Spleen (tissue), 11 donors: ENCODE measurements around the gene RABAC1. TPM values are rescaled to one million over a fixed set of nuclear protein-coding genes. Genes with fewer than 3 reads are reported as not detected.

ENCODE experiments used
- DNase-seq: peaks from one replicate; pipeline ENCODE4 v3.0.0-alpha.2; 2020
- H3K27ac ChIP-seq, 8 donors: fragments of 200-600 bp; sonication (generic) in 7 of 8; 1 replicate in 4 of 8; 2 replicates in 4 of 8; pipeline versions ENCODE4 v1.5.0 to v1.8.0; 2016 to 2021; ENCODE audit warnings: inconsistent platforms in 4 of 8, mild to moderate bottlenecking in 4 of 8, moderate library complexity in 1 of 8
- H3K27me3 ChIP-seq, 7 donors: fragments of 200-600 bp; sonication (generic) in 6 of 7; replicated peaks in 1 of 7; 1 replicate in 4 of 7; 2 replicates in 3 of 7; pipeline versions ENCODE4 v1.5.0 to v1.8.0; 2016 to 2021; ENCODE audit warnings: inconsistent platforms in 3 of 7, mild to moderate bottlenecking in 1 of 7
- H3K36me3 ChIP-seq, 6 donors: fragments of 200-600 bp; sonication (generic) in 5 of 6; 1 replicate in 4 of 6; 2 replicates in 2 of 6; pipeline versions ENCODE4 v1.5.0 to v1.8.0; 2016 to 2021; ENCODE audit warnings: inconsistent platforms in 2 of 6
- H3K4me1 ChIP-seq, 6 donors: fragments of 200-600 bp; sonication (generic) in 5 of 6; 1 replicate in 3 of 6; 2 replicates in 3 of 6; pipeline versions ENCODE4 v1.5.0 to v1.8.0; 2016 to 2021; ENCODE audit warnings: inconsistent platforms in 3 of 6
- H3K4me3 ChIP-seq, 8 donors: fragments of 200-600 bp; sonication (generic) in 7 of 8; 1 replicate in 4 of 8; 2 replicates in 4 of 8; pipeline versions ENCODE4 v1.5.0 to v1.8.0; 2016 to 2021; ENCODE audit warnings: inconsistent platforms in 4 of 8, mild to moderate bottlenecking in 4 of 8, moderate library complexity in 2 of 8
- H3K9me3 ChIP-seq, 8 donors: fragments of 200-600 bp; sonication (generic) in 7 of 8; 1 replicate in 4 of 8; 2 replicates in 4 of 8; pipeline versions ENCODE4 v1.5.0 to v1.8.0; 2016 to 2021; ENCODE audit warnings: inconsistent platforms in 4 of 8
- POLR2A ChIP-seq, 3 donors: fragments of 450-650 bp; IDR thresholded peaks; one replicate each; pipeline ENCODE4 v1.5.1; 2017; ENCODE audit warnings: antibody characterized with exemption in 3 of 3, mild to moderate bottlenecking in 1 of 3
- POLR2AphosphoS5 ChIP-seq, 3 donors: sonication (generic); formaldehyde crosslinking; IDR thresholded peaks; one replicate each; pipeline ENCODE4 v1.5.1; 2017; ENCODE audit warnings: antibody characterized with exemption in 3 of 3
- WGBS, 5 donors: extraction: QIAGEN DNeasy Blood & Tissue Kit in 3 of 5; methylation state at CpG; one replicate each; pipeline versions ENCODE4 v1.1.5 to v1.1.7; 2013 to 2018; 5-methylcytosine and 5-hydroxymethylcytosine counted together
- intact Hi-C: fragments of 100-400 bp; cut with DNase I; formaldehyde crosslinking; loops from one replicate; pipeline ENCODE4 v1.15.0; 2023; ENCODE audit warnings: low total_unique reads
- polyA plus RNA-seq, 3 donors: library from polyadenylated mRNA; stranded (reverse); fragments of 200-250 nt; gene quantifications; one replicate each; pipeline ENCODE4 v1.2.1, GENCODE V29; 2013
- total RNA-seq, 7 donors: library from RNA; depleted of rRNA in 3 of 7; stranded (reverse); fragments of >200 nt in 3 of 7; fragmentation: NEBNext Ultra II Directional in 4 of 7; extraction: Animal tissue kit (Norgen Biotek cat#: 25700) in 4 of 7; gene quantifications; one replicate each; pipeline versions ENCODE4 v1.1.0 to v1.2.1, GENCODE V29; 2016 to 2021
- TF ChIP-seq, protein P1 (sequence below), 11 experiments: fragments of 200-600 bp in 7 of 11; fragments of 450-650 bp in 4 of 11; sonication (generic) in 4 of 11; IDR thresholded peaks in 8 of 11; conservative IDR thresholded peaks in 3 of 11; 1 replicate in 7 of 11; 2 replicates in 4 of 11; pipeline versions ENCODE4 v1.4.0 to v1.8.0; 2016 to 2021; ENCODE audit warnings: antibody characterized with exemption in 11 of 11, inconsistent platforms in 4 of 11, mild to moderate bottlenecking in 1 of 11
- donor health status: healthy with polysubstance abuse.
- donor health status: DM: no; HTN: no; CAD: no; lungs with moderate emphysema.
- donor health status: DM: no; HTN: no; CAD: no.
- donor health status: Bipolar disorder and iron deficiency.
- donor health status: healthy.
- donor health status: DM: no; HTN: no; CAD: no.
- donor health status: DM: yes; HTN: yes; CAD: no.

Gene RABAC1
- total and polyA plus RNA-seq, 10 donors: 85.6 to 165 (median 134) TPM

DNA sequence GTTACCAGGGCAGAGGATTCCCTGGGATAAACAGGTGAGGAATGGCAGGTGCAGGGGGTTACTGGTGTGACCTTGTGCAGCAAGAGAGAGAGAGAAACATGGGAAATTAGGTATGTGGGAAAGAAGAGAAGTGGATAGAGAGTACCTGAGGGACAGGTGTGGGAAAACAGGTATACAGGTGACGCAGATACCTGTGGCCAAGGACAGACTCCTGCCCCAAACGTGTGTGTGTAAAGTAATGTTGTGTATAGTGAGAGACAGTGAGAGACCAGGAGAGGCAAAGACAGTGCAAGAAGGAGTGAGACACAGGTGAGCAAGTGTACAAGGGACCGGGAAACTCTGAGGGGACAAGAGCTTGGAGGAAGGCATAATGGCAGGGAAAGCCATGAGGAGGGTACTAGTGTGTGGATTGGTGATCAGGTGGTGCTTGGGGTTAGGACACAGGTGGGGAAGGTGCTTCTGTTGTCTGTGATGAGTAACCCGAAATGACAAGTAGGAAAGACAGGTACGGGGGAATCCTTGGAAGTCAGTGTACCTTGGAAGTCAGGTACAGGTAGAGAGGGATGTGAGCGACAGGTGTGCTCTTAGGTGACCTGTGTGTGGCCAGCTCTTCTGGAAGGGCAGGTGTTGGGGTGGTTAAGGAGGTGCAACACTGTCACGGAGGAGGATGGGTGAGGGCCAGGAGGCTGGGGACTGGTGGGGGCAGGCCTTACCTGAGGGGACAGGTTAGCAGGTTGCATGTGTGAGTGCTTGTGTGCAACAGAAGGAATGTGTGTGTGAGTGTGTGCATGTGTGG lies 33.7 kb downstream of the RABAC1 start:
- no peak for TF ChIP-seq POLR2AphosphoS5 (IDR thresholded peaks at IDR 0.05)
- TF ChIP-seq POLR2A (IDR thresholded peaks at IDR 0.05): no peak
- TF ChIP-seq, protein P1, sequence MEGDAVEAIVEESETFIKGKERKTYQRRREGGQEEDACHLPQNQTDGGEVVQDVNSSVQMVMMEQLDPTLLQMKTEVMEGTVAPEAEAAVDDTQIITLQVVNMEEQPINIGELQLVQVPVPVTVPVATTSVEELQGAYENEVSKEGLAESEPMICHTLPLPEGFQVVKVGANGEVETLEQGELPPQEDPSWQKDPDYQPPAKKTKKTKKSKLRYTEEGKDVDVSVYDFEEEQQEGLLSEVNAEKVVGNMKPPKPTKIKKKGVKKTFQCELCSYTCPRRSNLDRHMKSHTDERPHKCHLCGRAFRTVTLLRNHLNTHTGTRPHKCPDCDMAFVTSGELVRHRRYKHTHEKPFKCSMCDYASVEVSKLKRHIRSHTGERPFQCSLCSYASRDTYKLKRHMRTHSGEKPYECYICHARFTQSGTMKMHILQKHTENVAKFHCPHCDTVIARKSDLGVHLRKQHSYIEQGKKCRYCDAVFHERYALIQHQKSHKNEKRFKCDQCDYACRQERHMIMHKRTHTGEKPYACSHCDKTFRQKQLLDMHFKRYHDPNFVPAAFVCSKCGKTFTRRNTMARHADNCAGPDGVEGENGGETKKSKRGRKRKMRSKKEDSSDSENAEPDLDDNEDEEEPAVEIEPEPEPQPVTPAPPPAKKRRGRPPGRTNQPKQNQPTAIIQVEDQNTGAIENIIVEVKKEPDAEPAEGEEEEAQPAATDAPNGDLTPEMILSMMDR (IDR thresholded peaks at IDR 0.05 in 8 of 11, conservative IDR thresholded peaks at IDR 0.05 in 3 of 11): no peak
- 57 to 68% (median 61%) methylated on average over 7 of the region's 7 CpGs for WGBS, 5 donors
- H3K4me1 ChIP-seq: peaks cover 10 to 78% (median 41%) of the 10 kb centered on the region in 6 donors
- intact Hi-C loops: no loop called here
- H3K36me3 ChIP-seq: no peaks in the 10 kb centered on the region
- H3K4me3 ChIP-seq: no peak overlapping the region
- H3K27me3 ChIP-seq: peaks cover 0 to 98% (median 86%) of the 10 kb centered on the region in 7 donors
- no peak overlapping the region for H3K27ac ChIP-seq
- peak; percentile 65 for DNase-seq
- no peaks in the 10 kb centered on the region for H3K9me3 ChIP-seq

DNA sequence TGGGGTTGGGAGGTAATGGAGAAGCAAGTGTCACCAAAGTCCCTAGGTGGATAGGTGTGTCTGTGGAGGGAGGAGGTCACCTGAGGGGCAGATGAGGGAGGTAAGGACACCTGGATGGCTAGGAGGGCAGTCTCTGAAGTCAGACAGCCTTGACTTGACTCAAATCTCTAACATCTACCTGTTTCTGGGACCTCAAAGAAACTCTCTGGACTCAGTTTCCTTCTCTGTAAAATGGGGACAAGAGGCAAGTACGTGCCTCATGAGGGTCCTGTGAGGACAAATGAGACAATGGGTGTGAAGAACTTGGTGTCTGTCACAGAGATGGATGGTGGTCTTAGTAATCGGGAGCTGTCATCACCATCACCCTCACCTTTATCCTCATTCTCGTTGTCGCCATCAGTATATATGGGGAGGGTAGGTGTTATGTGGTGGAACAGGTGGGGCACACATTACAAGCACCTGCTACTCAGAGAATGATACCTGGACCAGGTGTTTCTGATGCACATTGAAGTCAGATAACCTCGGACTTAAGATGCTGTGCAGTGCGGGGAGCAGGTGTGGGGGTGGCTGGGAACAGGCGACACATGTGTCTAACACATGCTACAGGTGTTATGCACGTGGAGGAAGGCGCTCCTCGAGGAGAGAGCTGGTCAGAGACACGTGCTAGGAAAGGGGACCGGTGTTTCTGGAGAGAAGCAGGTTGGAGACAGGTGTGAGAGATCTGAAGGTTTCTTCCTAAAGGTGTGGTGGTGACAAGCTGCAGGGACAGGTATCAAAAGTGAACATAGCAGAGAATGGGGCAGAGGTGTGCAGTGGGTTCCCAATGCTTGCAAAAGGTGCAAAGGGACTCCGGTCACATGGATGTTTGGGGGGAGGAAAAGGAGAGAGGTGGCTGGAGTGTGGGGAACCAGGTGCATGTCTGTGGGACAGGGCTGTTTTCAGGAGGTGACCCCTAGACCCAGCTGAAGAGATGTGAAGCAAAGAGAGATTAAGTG lies 34.7 kb downstream of the RABAC1 start:
- Histone ChIP-seq H3K27ac (no peak overlapping the region), H3K4me3 (no peak overlapping the region), H3K27me3 (peaks cover 0 to 93% (median 78%) of the 10 kb centered on the region in 7 donors), H3K4me1 (peaks cover 10 to 69% (median 35%) of the 10 kb centered on the region in 6 donors), H3K36me3 (no peaks in the 10 kb centered on the region), H3K9me3 (no peaks in the 10 kb centered on the region)
- intact Hi-C loops: no loop called here
- no peak for DNase-seq
- no peak for TF ChIP-seq POLR2A (IDR thresholded peaks at IDR 0.05)
- WGBS, 5 donors: 54 to 65% (median 57%) methylated on average over 13 of the region's 13 CpGs

DNA sequence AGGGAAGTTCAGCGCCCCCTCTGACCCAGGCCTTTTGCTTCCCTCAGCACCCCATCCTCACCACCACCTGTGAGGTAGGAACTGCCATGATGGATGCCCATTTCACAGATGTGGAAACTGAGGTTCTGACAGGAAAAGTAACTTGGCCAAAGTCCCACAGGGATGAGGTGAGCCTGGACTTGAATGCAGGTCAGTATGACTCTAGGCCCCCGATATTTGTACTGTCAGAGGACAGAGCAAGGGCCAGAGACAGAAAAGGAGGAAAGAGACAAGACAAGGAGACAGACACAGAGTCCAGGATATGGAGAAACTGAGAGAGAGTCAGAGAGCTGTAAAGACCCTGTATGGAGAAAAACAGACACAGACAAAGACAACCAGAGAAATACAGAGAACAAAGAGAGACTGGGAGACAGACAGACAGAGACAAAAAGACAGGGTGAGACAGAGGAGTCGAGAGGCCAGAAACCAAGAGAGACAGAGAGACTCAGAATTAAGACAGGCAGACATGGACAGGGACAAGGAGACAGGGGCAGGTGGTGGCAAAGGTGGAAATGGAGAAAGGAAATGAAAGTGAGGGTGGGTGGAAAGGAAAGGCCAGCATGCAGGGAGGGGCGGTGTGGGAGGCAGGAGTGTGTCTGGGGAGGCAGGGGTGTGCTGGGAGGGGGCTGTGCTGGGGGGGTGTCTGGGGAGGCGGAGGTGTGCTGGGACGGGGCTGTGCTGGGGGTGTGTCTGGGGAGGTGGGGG lies 35.9 kb downstream of the RABAC1 start:
- H3K9me3 ChIP-seq: no peaks in the 10 kb centered on the region
- no peak for DNase-seq
- peaks cover 0 to 84% (median 67%) of the 10 kb centered on the region in 7 donors for H3K27me3 ChIP-seq
- H3K4me3 ChIP-seq: no peak overlapping the region
- TF ChIP-seq POLR2A (IDR thresholded peaks at IDR 0.05): no peak
- TF ChIP-seq, protein P1 (IDR thresholded peaks at IDR 0.05 in 8 of 11, conservative IDR thresholded peaks at IDR 0.05 in 3 of 11): no peak
- no peak for TF ChIP-seq POLR2AphosphoS5 (IDR thresholded peaks at IDR 0.05)
- no peaks in the 10 kb centered on the region for H3K36me3 ChIP-seq
- WGBS, 5 donors: 30 to 51% (median 38%) methylated on average over 4 to 6 of the region's 6 CpGs
- H3K27ac ChIP-seq: no peak overlapping the region
- intact Hi-C loops: no loop called here
- H3K4me1 ChIP-seq: peaks cover 4 to 57% (median 22%) of the 10 kb centered on the region in 6 donors

DNA sequence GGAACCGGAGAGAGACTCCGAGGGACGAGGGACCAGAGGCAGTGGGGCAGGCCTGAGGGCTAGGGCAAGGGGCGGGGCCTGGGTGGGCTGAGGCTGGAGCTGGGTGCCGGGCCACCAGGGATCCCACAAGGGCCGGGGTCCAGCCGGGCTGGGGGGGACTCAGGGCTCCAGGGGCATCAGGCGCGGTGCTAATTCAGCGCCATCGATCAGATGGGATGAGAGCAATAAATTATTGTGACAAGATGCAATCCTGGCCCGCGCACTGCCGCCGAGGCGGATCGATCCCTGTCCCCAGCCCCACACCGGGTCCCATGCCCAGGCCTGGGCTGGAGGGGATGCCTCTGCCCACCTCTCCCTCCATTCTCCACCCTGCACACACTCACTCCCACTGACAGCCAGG lies 36.5 kb downstream of the RABAC1 start:
- H3K27me3 ChIP-seq: peaks cover 0 to 83% (median 66%) of the 10 kb centered on the region in 7 donors
- H3K4me1 ChIP-seq: peaks cover 0 to 50% (median 16%) of the 10 kb centered on the region in 6 donors
- no peak overlapping the region for H3K27ac ChIP-seq
- intact Hi-C loops: no loop called here
- whole genome bisulfite sequencing, 5 donors: 22 to 36% (median 27%) methylated on average over 11 to 18 of the region's 18 CpGs
- H3K4me3 ChIP-seq: no peak overlapping the region
- TF ChIP-seq POLR2A (IDR thresholded peaks at IDR 0.05): no peak
- TF ChIP-seq POLR2AphosphoS5 (IDR thresholded peaks at IDR 0.05): peak in 1 of 3 donors; percentile 11
- DNase-seq: no peak
- no peaks in the 10 kb centered on the region for H3K9me3 ChIP-seq
- H3K36me3 ChIP-seq: no peaks in the 10 kb centered on the region
